GM18873 (cell line): ENCODE data around the gene HLCS.

Source experiments
- ATAC-seq: cut with Tn5 transposase; IDR thresholded peaks from one replicate; pipeline ENCODE4 v1.9.1; 2021; ENCODE audit warnings: mild to moderate bottlenecking, moderate library complexity, moderate number of reproducible peaks; ENCODE audit not compliant: unreplicated experiment, low FRiP score

The HLCS gene

GRCh38 chr21:36709030-36709867 is 257.2 kb downstream of the HLCS start:
- no peak for ATAC-seq

- ATAC-seq: no peak
These were observed 258.0 kb downstream of the HLCS start for GRCh38 chr21:36708286-36709029.

GRCh38 chr21:36707763-36708285 is 258.6 kb downstream of the HLCS start:
- ATAC-seq: no peak

GRCh38 chr21:36706951-36707762 is 259.3 kb downstream of the HLCS start:
- no peak for ATAC-seq

GRCh38 chr21:36706482-36706852 is 260.0 kb downstream of the HLCS start:
- ATAC-seq: no peak

GRCh38 chr21:36705679-36706481 is 260.6 kb downstream of the HLCS start:
- no peak for ATAC-seq

GRCh38 chr21:36704958-36705678 is 261.4 kb downstream of the HLCS start:
- no peak for ATAC-seq

GRCh38 chr21:36704281-36704957 is 262.1 kb downstream of the HLCS start:
- no peak for ATAC-seq

- ATAC-seq: no peak
These were observed 262.7 kb downstream of the HLCS start for GRCh38 chr21:36703626-36704280.

- no peak for ATAC-seq
These were observed 263.3 kb downstream of the HLCS start for GRCh38 chr21:36703123-36703522.

GRCh38 chr21:36702622-36702968 is 263.9 kb downstream of the HLCS start:
- ATAC-seq: no peak

- no peak for ATAC-seq
These were observed 264.5 kb downstream of the HLCS start for GRCh38 chr21:36701756-36702621.

GRCh38 chr21:36700971-36701755 is 265.3 kb downstream of the HLCS start:
- ATAC-seq: no peak
